Activated T-cell treated with anti-CD3 and anti-CD28 coated beads, Interleukin-2, amount 50 U/mL, for 72 hours (primary cell): ENCODE results near the gene TENM4. TPM values are rescaled to one million over a fixed set of nuclear protein-coding genes. Genes with fewer than 3 reads are reported as not detected.

Experiments used
- ATAC-seq, 2 donors: fragments of 150-1000 bp; cut with Tn5 transposase; replicated peaks in 1 of 2; 2 replicates each; pipeline ENCODE4 v1.10.0; 2021; ENCODE audit warnings: moderate library complexity in 2 of 2, mild to moderate bottlenecking in 1 of 2
- DNase-seq, 2 donors: peaks; one replicate each; pipeline ENCODE4 v3.0.0; 2021 to 2022; ENCODE audit warnings: mixed read lengths in 1 of 2
- H3K27ac Mint-ChIP-seq: one replicate; pipeline ENCODE4 v1.8.0; 2022; ENCODE audit warnings: mild to moderate bottlenecking, moderate library complexity, mixed read lengths
- H3K27me3 Mint-ChIP-seq: one replicate; pipeline ENCODE4 v1.8.0; 2022; ENCODE audit warnings: low read depth, mixed read lengths
- H3K36me3 Mint-ChIP-seq, 2 donors: one replicate each; pipeline ENCODE4 v1.8.0; 2022; ENCODE audit warnings: mixed read lengths in 2 of 2, mild to moderate bottlenecking in 1 of 2; ENCODE audit not compliant: insufficient read depth in 2 of 2
- H3K4me1 Mint-ChIP-seq: one replicate; pipeline ENCODE4 v1.8.0; 2022; ENCODE audit warnings: low read depth, mixed read lengths
- H3K4me3 Mint-ChIP-seq, 2 donors: one replicate each; pipeline ENCODE4 v1.8.0; 2022; ENCODE audit warnings: mild to moderate bottlenecking in 2 of 2, mixed read lengths in 2 of 2, moderate library complexity in 2 of 2
- H3K9me3 Mint-ChIP-seq, 2 donors: one replicate each; pipeline ENCODE4 v1.8.0; 2022; ENCODE audit warnings: mixed read lengths in 2 of 2
- total RNA-seq, 2 donors: library from RNA; stranded (reverse); gene quantifications; one replicate each; pipeline ENCODE4 v1.2.3, GENCODE V29; 2022

The TENM4 gene
- total RNA-seq, 2 donors from 2014 or later: 0.21 TPM; not detected in 1

DNA sequence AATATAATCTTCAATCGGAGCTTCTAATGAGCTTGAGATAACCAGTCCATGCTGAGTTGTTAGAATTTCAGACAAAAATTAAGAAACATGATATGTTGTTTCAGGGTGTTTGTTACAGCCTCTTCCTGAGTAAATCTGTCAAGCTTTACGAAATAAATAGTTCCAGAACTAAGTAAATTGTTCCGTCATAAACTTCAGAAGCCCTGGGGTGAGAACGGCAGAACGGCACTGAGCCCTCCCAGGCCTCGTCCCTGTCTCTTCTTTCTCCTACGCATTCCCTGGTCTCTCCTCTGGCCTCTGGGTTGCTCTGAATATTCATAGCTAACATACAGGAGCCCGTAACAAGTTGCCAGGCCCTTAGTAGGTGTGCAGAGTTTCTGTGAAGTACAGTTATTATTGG lies 475.4 kb downstream of the TENM4 start:
- H3K4me1 Mint-ChIP-seq: no peaks in the 10 kb centered on the region
- H3K9me3 Mint-ChIP-seq: no peaks in the 10 kb centered on the region
- peaks cover 24% of the 10 kb centered on the region for H3K27me3 Mint-ChIP-seq
- H3K36me3 Mint-ChIP-seq: no peaks in the 10 kb centered on the region
- no peak for DNase-seq
- H3K4me3 Mint-ChIP-seq: no peak overlapping the region
- H3K27ac Mint-ChIP-seq: no peak overlapping the region
- ATAC-seq: no peak

DNA sequence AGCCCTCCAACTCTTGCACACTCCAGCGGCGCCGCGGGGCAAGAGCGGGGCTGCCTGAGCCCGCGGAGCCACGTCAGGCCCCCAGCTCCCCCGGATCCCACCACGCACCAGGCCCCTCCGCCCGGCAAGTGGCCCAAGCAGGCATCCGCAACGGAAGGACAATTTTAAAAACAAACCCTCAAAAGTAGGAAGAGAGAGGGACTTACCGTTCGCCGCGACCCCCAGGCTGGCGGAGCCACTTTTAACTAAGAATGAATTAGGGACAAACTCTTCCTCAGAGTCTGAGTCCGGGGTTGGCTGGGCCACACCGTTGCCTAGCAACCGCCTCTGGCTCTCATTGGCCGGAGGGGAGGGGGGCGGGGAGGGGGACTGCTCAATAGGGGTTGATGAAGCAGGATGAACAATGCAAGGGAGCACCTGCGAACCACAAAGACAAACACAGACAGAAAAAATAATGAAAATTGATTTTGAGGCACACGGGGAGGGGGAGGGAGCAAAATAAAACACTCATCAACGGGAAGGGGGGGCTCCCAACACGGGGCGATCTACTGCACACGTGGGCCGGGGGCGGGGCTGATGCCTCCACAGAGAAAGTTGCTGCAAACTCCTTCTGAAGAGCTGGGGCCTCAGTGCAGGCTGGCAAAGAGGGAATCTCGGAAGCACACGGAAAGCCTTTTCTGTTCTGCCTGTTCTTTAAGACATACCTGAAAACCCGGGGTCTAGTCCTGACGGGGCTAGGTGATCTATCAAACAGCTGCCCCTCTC lies 478.7 kb downstream of the TENM4 start:
- Mint-ChIP-seq H3K4me1 (no peaks in the 10 kb centered on the region), H3K27ac (no peak overlapping the region), H3K9me3 (no peaks in the 10 kb centered on the region), H3K27me3 (peaks cover 22% of the 10 kb centered on the region), H3K36me3 (no peaks in the 10 kb centered on the region), H3K4me3 (no peak overlapping the region)
- ATAC-seq (no peak), DNase-seq (no peak)

GRCh38 chr11:78961247-78961646 lies 479.6 kb downstream of the TENM4 start:
- H3K36me3 Mint-ChIP-seq: no peaks in the 10 kb centered on the region
- no peak for DNase-seq
- no peak overlapping the region for H3K27ac Mint-ChIP-seq
- ATAC-seq: no peak
- no peaks in the 10 kb centered on the region for H3K4me1 Mint-ChIP-seq
- no peaks in the 10 kb centered on the region for H3K9me3 Mint-ChIP-seq
- peaks cover 18% of the 10 kb centered on the region for H3K27me3 Mint-ChIP-seq
- no peak overlapping the region for H3K4me3 Mint-ChIP-seq

- H3K27ac Mint-ChIP-seq: no peak overlapping the region
- H3K9me3 Mint-ChIP-seq: no peaks in the 10 kb centered on the region
- no peak overlapping the region for H3K4me3 Mint-ChIP-seq
- no peaks in the 10 kb centered on the region for H3K36me3 Mint-ChIP-seq
- ATAC-seq: no peak
- DNase-seq: no peak
- no peaks in the 10 kb centered on the region for H3K4me1 Mint-ChIP-seq
- peaks cover 9% of the 10 kb centered on the region for H3K27me3 Mint-ChIP-seq
Observed at GRCh38 chr11:78958444-78958843, 482.4 kb downstream of the TENM4 start.

DNA sequence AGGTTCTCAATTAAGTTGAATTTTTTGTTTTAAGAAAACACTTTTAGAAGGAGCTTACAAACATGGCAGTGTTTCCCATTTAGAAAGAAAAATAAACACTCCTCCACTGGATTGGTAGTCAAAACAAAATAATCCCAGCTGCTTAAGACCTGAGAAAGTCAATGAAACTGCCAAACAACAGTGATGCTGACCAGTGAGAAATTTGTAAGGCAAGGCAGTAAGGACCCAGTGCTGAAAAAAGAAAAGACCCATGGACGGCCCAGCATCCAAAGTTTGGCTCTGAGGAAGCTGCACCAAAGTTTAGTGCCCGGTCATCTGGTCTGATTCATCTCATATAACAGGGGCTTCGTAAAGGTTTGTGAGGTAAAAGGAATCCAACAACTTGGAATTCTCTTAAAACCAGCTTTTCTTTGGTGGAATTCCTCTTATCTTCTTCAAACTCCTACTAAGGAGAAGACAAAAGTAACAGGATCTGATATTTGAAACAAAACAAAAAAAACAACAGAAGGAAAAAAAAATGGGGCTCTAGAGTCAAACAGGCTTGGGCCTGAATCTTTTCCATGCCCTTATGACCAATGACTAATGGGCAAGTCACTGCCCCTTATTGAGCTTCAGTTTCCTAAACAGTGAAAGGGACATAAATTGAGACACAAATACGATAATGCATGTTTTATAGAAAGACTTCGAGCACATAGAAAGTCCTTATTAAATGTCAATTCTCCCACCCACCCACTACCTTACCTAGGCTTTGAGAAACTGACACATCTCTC lies 483.2 kb downstream of the TENM4 start:
- H3K27ac Mint-ChIP-seq: no peak overlapping the region
- no peaks in the 10 kb centered on the region for H3K36me3 Mint-ChIP-seq
- ATAC-seq (no peak), DNase-seq (no peak)
- H3K4me1 Mint-ChIP-seq: no peaks in the 10 kb centered on the region
- peaks cover 5% of the 10 kb centered on the region for H3K27me3 Mint-ChIP-seq
- H3K4me3 Mint-ChIP-seq: no peak overlapping the region
- H3K9me3 Mint-ChIP-seq: no peaks in the 10 kb centered on the region

DNA sequence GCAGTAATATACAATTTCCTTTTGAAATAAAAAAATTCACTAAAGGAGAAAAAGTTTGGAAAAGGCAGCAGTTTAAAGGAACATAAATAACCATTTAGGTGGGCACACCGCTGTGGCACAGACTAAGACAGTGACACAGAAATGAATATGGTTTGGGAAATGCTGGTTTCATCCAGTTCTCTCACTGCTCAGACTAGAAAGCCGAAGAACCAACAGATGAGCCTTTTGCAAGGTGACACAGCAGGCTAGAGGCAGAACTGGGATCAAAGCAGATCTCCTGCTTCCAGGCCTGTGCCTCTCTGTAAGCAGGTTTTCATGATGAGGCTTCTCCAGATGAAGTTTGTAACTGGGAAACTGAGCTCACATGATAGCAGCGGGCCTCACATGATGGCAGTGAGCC lies 486.1 kb downstream of the TENM4 start:
- Mint-ChIP-seq H3K36me3 (no peaks in the 10 kb centered on the region), H3K4me3 (no peak overlapping the region), H3K9me3 (no peaks in the 10 kb centered on the region), H3K4me1 (no peaks in the 10 kb centered on the region), H3K27me3 (peaks cover 10% of the 10 kb centered on the region), H3K27ac (no peak overlapping the region)
- ATAC-seq: no peak
- no peak for DNase-seq

DNA sequence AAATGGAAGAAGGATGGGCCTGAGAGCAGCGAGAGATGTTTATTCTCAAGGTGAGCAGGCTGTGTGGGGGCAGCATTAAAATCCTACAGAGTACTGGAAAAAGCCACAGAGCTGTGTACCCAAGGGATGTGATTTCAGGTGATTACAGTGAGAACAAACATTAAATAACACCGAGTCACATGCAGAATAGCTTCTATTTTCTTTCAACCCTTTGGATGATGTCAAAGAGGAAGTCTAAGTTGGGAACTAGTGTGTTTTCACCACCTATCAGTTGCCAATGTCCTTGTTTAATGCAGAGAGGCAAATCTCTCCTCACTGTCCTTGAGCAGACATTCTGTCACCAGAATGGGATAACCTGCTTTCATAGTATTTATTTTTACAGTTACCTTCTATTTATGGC lies 486.6 kb downstream of the TENM4 start:
- H3K4me1 Mint-ChIP-seq: no peaks in the 10 kb centered on the region
- DNase-seq: no peak
- peaks cover 10% of the 10 kb centered on the region for H3K27me3 Mint-ChIP-seq
- no peaks in the 10 kb centered on the region for H3K36me3 Mint-ChIP-seq
- no peak overlapping the region for H3K27ac Mint-ChIP-seq
- ATAC-seq: no peak
- H3K4me3 Mint-ChIP-seq: no peak overlapping the region
- no peaks in the 10 kb centered on the region for H3K9me3 Mint-ChIP-seq

- no peak overlapping the region for H3K4me3 Mint-ChIP-seq
- no peaks in the 10 kb centered on the region for H3K36me3 Mint-ChIP-seq
Observed at GRCh38 chr11:78952890-78953289, 487.9 kb downstream of the TENM4 start.

GRCh38 chr11:78952175-78952574 lies 488.7 kb downstream of the TENM4 start:
- Mint-ChIP-seq H3K9me3 (no peaks in the 10 kb centered on the region), H3K36me3 (no peaks in the 10 kb centered on the region), H3K27me3 (peaks cover 10% of the 10 kb centered on the region), H3K4me3 (no peak overlapping the region), H3K27ac (no peak overlapping the region), H3K4me1 (no peaks in the 10 kb centered on the region)
- no peak for ATAC-seq
- no peak for DNase-seq

More at GRCh38 chr11:78952890-78953289, 487.9 kb downstream of the TENM4 start:
- Mint-ChIP-seq H3K27me3 (peaks cover 10% of the 10 kb centered on the region), H3K9me3 (no peaks in the 10 kb centered on the region), H3K27ac (no peak overlapping the region), H3K4me1 (no peaks in the 10 kb centered on the region)
- ATAC-seq (no peak), DNase-seq (no peak)

GRCh38 chr11:78949976-78950690 lies 490.7 kb downstream of the TENM4 start:
- ATAC-seq (no peak), DNase-seq (no peak)
- Mint-ChIP-seq H3K4me1 (no peaks in the 10 kb centered on the region), H3K4me3 (no peak overlapping the region), H3K27ac (no peak overlapping the region), H3K36me3 (no peaks in the 10 kb centered on the region), H3K9me3 (no peaks in the 10 kb centered on the region), H3K27me3 (peaks cover 10% of the 10 kb centered on the region)

DNA sequence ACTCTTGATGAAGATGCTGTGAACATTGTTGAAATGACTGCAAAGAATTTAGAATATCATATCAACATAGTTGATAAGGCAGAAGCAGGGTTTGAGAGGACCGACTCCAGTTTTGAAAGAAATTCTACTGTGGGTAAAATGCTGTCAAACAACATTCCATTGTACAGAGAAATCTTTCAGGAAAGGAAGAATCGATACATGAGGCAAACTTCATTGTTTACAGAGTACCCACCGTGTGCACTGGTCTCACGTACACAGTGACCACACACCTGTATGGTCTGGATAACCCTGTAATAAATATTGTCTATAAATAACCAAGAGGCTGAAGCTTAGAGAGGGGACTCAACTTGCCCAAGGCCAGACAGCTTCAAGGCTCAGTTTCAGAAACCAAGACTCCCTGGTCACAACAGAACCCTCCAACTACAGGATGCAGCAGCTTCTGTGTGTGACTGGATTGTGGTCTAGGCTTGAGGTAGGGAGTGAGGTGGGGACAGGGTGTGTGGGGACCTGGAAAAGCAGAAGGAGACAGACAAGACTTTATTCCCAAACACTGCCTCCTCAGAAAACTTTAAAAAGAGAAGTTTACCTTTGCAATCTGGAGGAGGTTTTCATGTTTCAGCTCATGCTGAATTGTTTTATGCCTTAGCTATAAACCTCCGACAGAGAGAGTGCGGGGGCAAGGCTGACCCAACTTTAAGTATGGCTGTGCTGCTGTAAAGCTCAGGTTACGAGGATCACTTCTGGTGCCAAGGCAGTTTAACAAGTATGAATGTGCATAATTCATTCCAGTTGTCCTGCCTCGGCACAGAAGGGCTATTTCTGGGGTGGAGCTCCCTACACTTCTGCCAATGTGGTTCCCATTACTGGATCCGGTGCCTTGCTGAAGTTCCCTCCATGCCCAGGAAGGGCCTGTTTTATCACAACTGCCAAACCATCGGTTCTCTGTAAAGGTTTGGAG lies 493.6 kb downstream of the TENM4 start:
- H3K9me3 Mint-ChIP-seq: no peaks in the 10 kb centered on the region
- DNase-seq (no peak), ATAC-seq (no peak)
- peaks cover 12% of the 10 kb centered on the region for H3K27me3 Mint-ChIP-seq
- no peak overlapping the region for H3K27ac Mint-ChIP-seq
- H3K36me3 Mint-ChIP-seq: no peaks in the 10 kb centered on the region
- no peak overlapping the region for H3K4me3 Mint-ChIP-seq
- no peaks in the 10 kb centered on the region for H3K4me1 Mint-ChIP-seq

GRCh38 chr11:78943841-78944240 lies 497.0 kb downstream of the TENM4 start:
- no peak overlapping the region for H3K4me3 Mint-ChIP-seq
- ATAC-seq (no peak), DNase-seq (no peak)
- no peaks in the 10 kb centered on the region for H3K36me3 Mint-ChIP-seq
- H3K4me1 Mint-ChIP-seq: no peaks in the 10 kb centered on the region
- no peaks in the 10 kb centered on the region for H3K9me3 Mint-ChIP-seq
- no peak overlapping the region for H3K27ac Mint-ChIP-seq
- peaks cover 6% of the 10 kb centered on the region for H3K27me3 Mint-ChIP-seq
